SJSA1 (cell line): Measurements from ENCODE around the gene OMA1. TPM values are rescaled to one million over a fixed set of nuclear protein-coding genes. Genes with fewer than 3 reads are reported as not detected.

Experiments
- DNase-seq, 2 experiments: peaks; one replicate each; pipeline ENCODE4 v3.0.0-alpha.2; 2015 to 2020; ENCODE audit warnings: low spot score in 2 of 2, low read depth in 1 of 2
- H3K27ac ChIP-seq: fragments of 250-450 bp; sonication (Bioruptor Pico); 2 replicates; pipeline ENCODE4 v1.5.1; 2020; ENCODE audit warnings: mild to moderate bottlenecking, moderate library complexity
- H3K27me3 ChIP-seq: fragments of 250-450 bp; sonication (Bioruptor Pico); replicated peaks from 2 replicates; pipeline ENCODE4 v1.5.1; 2020; ENCODE audit warnings: mild to moderate bottlenecking, moderate library complexity
- H3K36me3 ChIP-seq: fragments of 250-450 bp; sonication (Bioruptor Pico); 2 replicates; pipeline ENCODE4 v1.5.1; 2020; ENCODE audit warnings: mild to moderate bottlenecking
- H3K4me1 ChIP-seq: fragments of 250-450 bp; sonication (Bioruptor Pico); replicated peaks from 2 replicates; pipeline ENCODE4 v1.6.1; 2021; ENCODE audit warnings: mild to moderate bottlenecking
- H3K4me3 ChIP-seq: fragments of 250-450 bp; sonication (Bioruptor Pico); 2 replicates; pipeline ENCODE4 v1.5.1; 2020; ENCODE audit warnings: mild to moderate bottlenecking
- H3K9me3 ChIP-seq: fragments of 250-450 bp; sonication (Bioruptor Pico); replicated peaks from 2 replicates; pipeline ENCODE4 v1.5.1; 2020; ENCODE audit warnings: mild to moderate bottlenecking
- total RNA-seq: library from RNA; depleted of rRNA; stranded (reverse); fragments of >200 nt; shearing (Covaris generic); gene quantifications from 2 replicates; pipeline ENCODE4 v1.2.3, GENCODE V29; 2014; rRNA removed

Gene OMA1
- total RNA-seq, 1 experiment from 2014 or later = 11.5 TPM

- Histone ChIP-seq H3K4me1 (peaks cover 19% of the 10 kb centered on the region), H3K4me3 (no peak overlapping the region), H3K9me3 (0 out of 2 replicates have a peak, but pooled peaks cover 1% of the 10 kb centered on the region), H3K27ac (no peak overlapping the region), H3K27me3 (no peaks in the 10 kb centered on the region), H3K36me3 (no peaks in the 10 kb centered on the region)
- no peak for DNase-seq
Observed at GRCh38 chr1:58434607-58435006, 111.9 kb downstream of the OMA1 start.

DNA sequence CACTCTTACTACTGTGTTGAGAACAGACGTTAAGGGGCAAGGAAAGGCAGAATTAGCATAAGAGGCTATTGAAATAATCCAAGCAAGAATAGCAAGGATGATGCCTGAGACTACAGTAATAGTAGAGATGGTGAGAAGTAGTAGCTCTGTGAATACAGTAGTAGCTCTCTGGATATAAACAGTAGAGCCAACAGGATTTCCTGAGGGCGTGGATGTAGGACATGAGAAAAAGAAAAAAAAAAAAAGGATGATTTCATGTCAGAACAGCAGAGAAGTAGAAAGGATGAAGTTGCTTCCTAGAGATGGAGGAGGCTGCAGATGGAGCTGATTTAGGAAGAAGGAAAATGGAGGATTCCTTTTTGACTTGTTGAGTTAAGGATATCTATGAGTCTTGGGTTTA lies 112.3 kb downstream of the OMA1 start:
- no peak overlapping the region for H3K4me3 ChIP-seq
- no peaks in the 10 kb centered on the region for H3K9me3 ChIP-seq
- H3K36me3 ChIP-seq = no peaks in the 10 kb centered on the region
- H3K4me1 ChIP-seq = peaks cover 19% of the 10 kb centered on the region
- H3K27me3 ChIP-seq = no peaks in the 10 kb centered on the region
- H3K27ac ChIP-seq = no peak overlapping the region
- DNase-seq = no peak

GRCh38 chr1:58432851-58433668 lies 113.5 kb downstream of the OMA1 start:
- DNase-seq = peak; percentile 37 to 47
- Histone ChIP-seq H3K27ac (no peak overlapping the region), H3K4me1 (peaks cover 19% of the 10 kb centered on the region), H3K9me3 (no peaks in the 10 kb centered on the region), H3K27me3 (no peaks in the 10 kb centered on the region), H3K36me3 (no peaks in the 10 kb centered on the region), H3K4me3 (no peak overlapping the region)

DNA sequence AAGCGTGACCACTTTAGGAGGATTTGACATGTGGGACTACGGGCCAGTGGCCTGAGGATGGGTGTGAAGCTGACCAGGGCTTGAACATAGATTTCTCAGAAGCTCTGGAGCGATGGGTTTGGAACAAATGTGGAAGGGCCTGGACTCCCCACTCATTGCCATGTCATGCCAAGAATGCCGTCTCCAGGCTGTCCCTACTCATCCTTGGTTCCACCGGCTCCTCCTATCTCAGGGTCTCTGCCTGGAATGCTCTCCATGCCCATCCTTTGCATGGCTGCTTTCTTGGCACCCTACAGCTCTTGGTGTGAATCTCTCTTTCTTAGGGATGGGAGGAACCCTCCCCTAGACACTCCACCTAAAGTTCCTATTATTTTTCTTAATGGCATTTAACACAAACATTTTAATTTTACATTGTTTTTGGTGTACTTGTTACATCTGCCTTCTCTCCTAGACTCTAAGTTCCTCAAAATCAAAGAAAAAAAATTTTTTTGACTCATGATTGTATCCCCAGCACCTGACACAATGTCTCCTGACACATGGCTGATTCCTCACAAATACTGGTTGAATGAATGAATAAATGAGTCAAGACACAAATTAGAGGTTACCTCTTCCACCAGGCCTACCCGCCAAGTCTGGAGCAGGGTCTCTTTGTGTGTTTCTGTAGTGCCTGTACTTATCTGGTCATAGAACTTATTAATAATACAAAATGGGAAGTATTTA lies 114.5 kb downstream of the OMA1 start:
- no peak for DNase-seq
- Histone ChIP-seq H3K27me3 (no peaks in the 10 kb centered on the region), H3K4me3 (no peak overlapping the region), H3K27ac (no peak overlapping the region), H3K36me3 (no peaks in the 10 kb centered on the region), H3K4me1 (peaks cover 19% of the 10 kb centered on the region), H3K9me3 (no peaks in the 10 kb centered on the region)

Other genes with a start within 250 kb of the OMA1 start
- gene TACSTD2, start 30.5 kb upstream of the OMA1 start, total RNA-seq = not detected in 2 replicates
- 12.7 and 14.1 TPM in 2 replicates for gene MYSM1, start 153.3 kb upstream of the OMA1 start, total RNA-seq
- 80.9 and 102 TPM in 2 replicates for gene JUN, start 237.3 kb upstream of the OMA1 start, total RNA-seq